Right lobe of liver (tissue), 6 donors: ENCODE results near the gene PPEF2. TPM values are rescaled to one million over a fixed set of nuclear protein-coding genes. Genes with fewer than 3 reads are reported as not detected.

ENCODE experiments used
- ATAC-seq, 4 donors: fragments of 200-7000 bp; cut with Tn5 transposase; one replicate each; pipeline ENCODE4 v1.9.1; 2020; ENCODE audit warnings: mild to moderate bottlenecking in 4 of 4, moderate library complexity in 4 of 4
- DNase-seq, 3 donors: peaks; one replicate each; pipeline ENCODE4 v3.0.0-alpha.2; 2020
- H3K27ac ChIP-seq, 3 donors: fragments of 200-600 bp; one replicate each; pipeline ENCODE4 v1.8.0; 2022
- H3K27me3 ChIP-seq, 2 donors: fragments of 200-600 bp; one replicate each; pipeline ENCODE4 v1.8.0; 2022
- H3K36me3 ChIP-seq, 4 donors: fragments of 200-600 bp; sonication (generic) in 1 of 4; one replicate each; pipeline versions ENCODE4 v1.5.1 to v1.8.0; 2017 to 2022; ENCODE audit warnings: control low read depth in 1 of 4
- H3K4me1 ChIP-seq, 4 donors: fragments of 200-600 bp; sonication (generic) in 1 of 4; one replicate each; pipeline versions ENCODE4 v1.5.1 to v1.8.0; 2017 to 2022; ENCODE audit warnings: control low read depth in 1 of 4
- H3K4me3 ChIP-seq, 3 donors: fragments of 200-600 bp; one replicate each; pipeline ENCODE4 v1.8.0; 2022
- H3K9me3 ChIP-seq, 4 donors: fragments of 200-600 bp; sonication (generic) in 1 of 4; one replicate each; pipeline versions ENCODE4 v1.5.1 to v1.8.0; 2017 to 2022; ENCODE audit warnings: control low read depth in 1 of 4
- CTCF ChIP-seq, 4 donors: fragments of 200-600 bp in 3 of 4; fragments of 450-650 bp in 1 of 4; IDR thresholded peaks; one replicate each; pipeline versions ENCODE4 v1.5.1 to v1.8.0; 2016 to 2022; ENCODE audit warnings: antibody characterized with exemption in 4 of 4, mild to moderate bottlenecking in 2 of 4
- POLR2A ChIP-seq: fragments of 450-650 bp; IDR thresholded peaks from one replicate; pipeline ENCODE4 v1.6.1; 2017; ENCODE audit warnings: antibody characterized with exemption, mild to moderate bottlenecking
- WGBS: methylation state at CpG from one replicate; pipeline ENCODE4 v1.1.6; 2018; ENCODE audit warnings: low coverage, low lambda C conversion rate; ENCODE audit not compliant: insufficient coverage; ENCODE audit errors: missing lambda C conversion rate; 5-methylcytosine and 5-hydroxymethylcytosine counted together
- intact Hi-C, 2 donors: fragments of 100-400 bp; cut with DNase I; formaldehyde crosslinking; loops; one replicate each; pipeline versions ENCODE4 v1.11.2 to v1.14.1; 2022
- small RNA-seq, 2 experiments: library from RNA; depleted of rRNA; stranded (forward); fragments of <200 nt; gene quantifications; one replicate each; pipeline ENCODE3, GENCODE V24; 2016
- total RNA-seq, 6 experiments: library from RNA; depleted of rRNA in 2 of 6; stranded (reverse); fragments of >200 nt in 2 of 6; fragmentation: NEBNext Ultra II Directional in 3 of 6; extraction: Animal tissue kit (Norgen Biotek cat#: 25700) in 3 of 6; gene quantifications; one replicate each; pipeline versions ENCODE4 v1.1.0 to v1.2.4, GENCODE V29; 2016 to 2023
- donor health status: DM: no; HTN: yes; CAD: no.
- donor health status: DM: no; HTN: no; CAD: no.
- donor health status: DM: no; HTN: no; CAD: no.
- donor health status: DM: no; HTN: yes; CAD: no.
- donor health status: DM: no; HTN: yes; CAD: no.

Gene PPEF2
- total RNA-seq, 6 experiments from 2014 or later = not detected

DNA sequence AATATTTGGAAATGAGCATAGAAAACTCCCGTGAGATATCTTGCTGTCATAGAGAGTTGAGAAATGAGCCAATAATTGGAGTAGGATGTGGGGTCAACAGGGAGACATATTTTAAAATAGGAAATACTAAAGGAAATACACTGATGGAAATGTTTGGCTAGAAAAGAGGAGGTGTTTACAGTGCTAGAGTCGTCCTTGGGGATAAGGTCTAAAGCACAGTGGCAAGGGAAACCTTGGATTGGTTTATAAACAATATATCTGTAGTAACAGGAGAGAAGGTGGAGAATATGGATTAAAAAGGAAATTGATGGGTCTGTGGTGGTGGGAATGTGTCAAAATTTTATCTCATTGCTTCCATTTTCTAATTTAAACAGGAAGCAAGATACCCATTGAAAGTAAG, 82.1 kb downstream of the PPEF2 start:
- ATAC-seq (no peak), DNase-seq (no peak)
- no peaks in the 10 kb centered on the region for H3K27me3 ChIP-seq
- 22% methylated on average over 2 of the region's 2 CpGs for WGBS
- no peak overlapping the region for H3K27ac ChIP-seq
- intact Hi-C loops = no loop called here
- no peaks in the 10 kb centered on the region for H3K9me3 ChIP-seq
- peaks cover 0 to 3% (median 1%) of the 10 kb centered on the region in 4 donors for H3K36me3 ChIP-seq
- no peak for TF ChIP-seq CTCF (IDR thresholded peaks at IDR 0.05)
- no peak for TF ChIP-seq POLR2A
- no peak overlapping the region for H3K4me3 ChIP-seq
- H3K4me1 ChIP-seq = no peaks in the 10 kb centered on the region

- H3K4me1 ChIP-seq = no peaks in the 10 kb centered on the region
- ATAC-seq (no peak), DNase-seq (no peak)
- H3K27ac ChIP-seq = no peak overlapping the region
- H3K4me3 ChIP-seq = no peak overlapping the region
- H3K9me3 ChIP-seq = no peaks in the 10 kb centered on the region
- WGBS = 65% methylated on average over 4 of the region's 4 CpGs
- intact Hi-C loops = no loop called here
- no peak for TF ChIP-seq CTCF (IDR thresholded peaks at IDR 0.05)
- no peak for TF ChIP-seq POLR2A
- H3K36me3 ChIP-seq = peaks cover 0 to 13% (median 6%) of the 10 kb centered on the region in 4 donors
- H3K27me3 ChIP-seq = no peaks in the 10 kb centered on the region
Observed at GRCh38 chr4:75819121-75819520, 83.1 kb downstream of the PPEF2 start.

DNA sequence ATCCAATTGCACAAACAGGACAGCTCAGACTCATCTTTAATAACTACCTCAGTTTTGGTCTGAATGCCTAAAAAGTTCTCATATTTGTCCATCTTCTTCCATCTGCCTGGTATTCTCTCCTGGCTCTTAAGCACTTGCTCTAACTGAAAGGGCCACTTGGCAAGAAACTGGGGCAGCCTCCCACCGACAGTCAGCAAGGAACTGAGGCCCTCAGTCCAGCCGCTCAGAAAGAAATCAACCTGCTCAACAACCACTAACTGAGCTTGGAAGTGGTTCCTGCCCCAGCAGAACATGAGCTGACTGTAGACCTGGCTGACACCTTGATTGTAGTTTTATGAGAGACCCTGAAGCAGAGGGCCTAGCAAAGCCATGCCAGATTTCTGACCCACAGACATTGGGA, 84.4 kb downstream of the PPEF2 start:
- Histone ChIP-seq H3K9me3 (no peaks in the 10 kb centered on the region), H3K4me1 (no peaks in the 10 kb centered on the region), H3K36me3 (peaks cover 0 to 25% (median 12%) of the 10 kb centered on the region in 4 donors), H3K4me3 (no peak overlapping the region), H3K27ac (no peak overlapping the region), H3K27me3 (no peaks in the 10 kb centered on the region)
- ATAC-seq = no peak
- no peak for DNase-seq
- TF ChIP-seq POLR2A = no peak
- TF ChIP-seq CTCF (IDR thresholded peaks at IDR 0.05) = no peak
- 100% methylated on average over 1 of the region's 2 CpGs for WGBS
- intact Hi-C loops = no loop called here

Small RNA genes within 50 kb of the gene (small RNA-seq; reads per million reads assigned to genes)
- gene RNU2-16P = 0 reads per million in 2 experiments

Other genes starting within 250 kb of the PPEF2 start
- 10 to 100 TPM; 47.6 to 68.9 (median 64.5) TPM for gene G3BP2, start 229.0 kb downstream of the PPEF2 start, total RNA-seq
- gene USO1, start 177.9 kb downstream of the PPEF2 start, total RNA-seq = 10 to 100 TPM; 43.7 to 64.0 (median 49.4) TPM
- 10 to 100 TPM; 24.2 to 80.7 (median 41.9) TPM for gene NAAA, start 38.6 kb upstream of the PPEF2 start, total RNA-seq
- 10 to 100 TPM; 11.6 to 21.3 (median 17.2) TPM for gene SDAD1, start 88.5 kb upstream of the PPEF2 start, total RNA-seq
- gene CXCL9, start 105.1 kb upstream of the PPEF2 start, total RNA-seq = 1 to 10 TPM in 4 of 6 experiments, under 1 TPM in 1, not detected in 1; 0.73 to 3.6 (median 2.6) TPM
- gene CXCL10, start 121.0 kb upstream of the PPEF2 start, total RNA-seq = 1 to 10 TPM in 4 of 6 experiments, under 1 TPM in 1, not detected in 1; 0.42 to 7.0 (median 5.4) TPM
- under 1 TPM in 2 of 6 experiments, not detected in 4; 0.20 to 0.35 TPM for gene CXCL11, start 133.6 kb upstream of the PPEF2 start, total RNA-seq
- gene ART3, start 172.3 kb upstream of the PPEF2 start, total RNA-seq = not detected
- 10 to 100 TPM; 13.3 to 18.9 (median 14.4) TPM for gene NUP54, start 245.9 kb upstream of the PPEF2 start, total RNA-seq